MM.1S (cell line): ENCODE results near the gene SLC40A1.

ENCODE experiments used
- DNase-seq: peaks from one replicate; pipeline ENCODE4 v3.0.0-alpha.2; 2015
- H2AFZ ChIP-seq: fragments of 300-600 bp; sonication (generic); 2 replicates; pipeline ENCODE4 v1.6.0; 2016; ENCODE audit warnings: antibody characterized with exemption, low read length
- H3F3A ChIP-seq: fragments of 300-600 bp; sonication (generic); 2 replicates; pipeline ENCODE4 v1.6.1; 2016; ENCODE audit warnings: mild to moderate bottlenecking, antibody characterized with exemption, low read length, moderate library complexity, mixed read lengths; ENCODE audit not compliant: insufficient read depth
- H3K27ac ChIP-seq: fragments of 300-600 bp; sonication (generic); 2 replicates; pipeline ENCODE4 v1.5.1; 2016; ENCODE audit warnings: mild to moderate bottlenecking, low read length
- H3K27me3 ChIP-seq: fragments of 300-600 bp; sonication (generic); replicated peaks from 2 replicates; pipeline ENCODE4 v1.6.0; 2016; ENCODE audit warnings: low read length; ENCODE audit not compliant: insufficient read depth
- H3K36me3 ChIP-seq: fragments of 300-600 bp; sonication (generic); replicated peaks from 2 replicates; pipeline ENCODE4 v1.6.1; 2016; ENCODE audit warnings: mild to moderate bottlenecking, low read length, mixed read lengths; ENCODE audit not compliant: insufficient read depth
- H3K4me1 ChIP-seq: fragments of 300-600 bp; sonication (generic); 2 replicates; pipeline ENCODE4 v1.6.1; 2016; ENCODE audit warnings: low read length, mixed read lengths
- H3K4me2 ChIP-seq: fragments of 300-600 bp; sonication (generic); 2 replicates; pipeline ENCODE4 v1.6.0; 2016; ENCODE audit warnings: low read depth, low read length
- H3K4me3 ChIP-seq: fragments of 300-600 bp; sonication (generic); 2 replicates; pipeline ENCODE4 v1.5.1; 2016; ENCODE audit warnings: low read length, mixed read lengths
- H3K79me2 ChIP-seq: fragments of 300-600 bp; sonication (generic); 2 replicates; pipeline ENCODE4 v1.6.1; 2016; ENCODE audit warnings: mixed run types, low read length, mixed read lengths
- H3K9ac ChIP-seq: fragments of 300-600 bp; sonication (generic); 2 replicates; pipeline ENCODE4 v1.6.1; 2016; ENCODE audit warnings: low read length, mixed read lengths
- H3K9me2 ChIP-seq: fragments of 300-600 bp; sonication (generic); replicated peaks from 2 replicates; pipeline ENCODE4 v1.6.1; 2016; ENCODE audit warnings: mild to moderate bottlenecking, low read length, mixed read lengths; ENCODE audit not compliant: insufficient read depth
- H3K9me3 ChIP-seq: fragments of 300-600 bp; sonication (generic); replicated peaks from 2 replicates; pipeline ENCODE4 v1.6.1; 2016; ENCODE audit warnings: mild to moderate bottlenecking, low read length, mixed read lengths; ENCODE audit not compliant: insufficient read depth
- H4K20me1 ChIP-seq: fragments of 300-600 bp; sonication (generic); 2 replicates; pipeline ENCODE4 v1.6.1; 2016; ENCODE audit warnings: mild to moderate bottlenecking, low read length, moderate library complexity, mixed read lengths; ENCODE audit not compliant: insufficient read depth
- EZH2 ChIP-seq: fragments of 300-600 bp; sonication (generic); optimal IDR thresholded peaks from 2 replicates; pipeline ENCODE3; 2017; ENCODE audit warnings: low read depth, mild to moderate bottlenecking, antibody characterized with exemption, low read length, mixed read lengths
- EZH2phosphoT487 ChIP-seq: fragments of 300-600 bp; sonication (generic); IDR thresholded peaks from 2 replicates; pipeline ENCODE4 v1.6.1; 2018; ENCODE audit warnings: antibody characterized with exemption, low read length
- TF ChIP-seq, protein P1 (sequence below): fragments of 300-600 bp; sonication (generic); IDR thresholded peaks from 2 replicates; pipeline ENCODE4 v1.5.1; 2016; ENCODE audit warnings: antibody characterized with exemption, low read length, mixed read lengths

The SLC40A1 gene

GRCh38 chr2:189601043-189601442 is 20.5 kb upstream of the SLC40A1 start:
- no peak overlapping the region for H3K4me3 ChIP-seq
- TF ChIP-seq, protein P1, sequence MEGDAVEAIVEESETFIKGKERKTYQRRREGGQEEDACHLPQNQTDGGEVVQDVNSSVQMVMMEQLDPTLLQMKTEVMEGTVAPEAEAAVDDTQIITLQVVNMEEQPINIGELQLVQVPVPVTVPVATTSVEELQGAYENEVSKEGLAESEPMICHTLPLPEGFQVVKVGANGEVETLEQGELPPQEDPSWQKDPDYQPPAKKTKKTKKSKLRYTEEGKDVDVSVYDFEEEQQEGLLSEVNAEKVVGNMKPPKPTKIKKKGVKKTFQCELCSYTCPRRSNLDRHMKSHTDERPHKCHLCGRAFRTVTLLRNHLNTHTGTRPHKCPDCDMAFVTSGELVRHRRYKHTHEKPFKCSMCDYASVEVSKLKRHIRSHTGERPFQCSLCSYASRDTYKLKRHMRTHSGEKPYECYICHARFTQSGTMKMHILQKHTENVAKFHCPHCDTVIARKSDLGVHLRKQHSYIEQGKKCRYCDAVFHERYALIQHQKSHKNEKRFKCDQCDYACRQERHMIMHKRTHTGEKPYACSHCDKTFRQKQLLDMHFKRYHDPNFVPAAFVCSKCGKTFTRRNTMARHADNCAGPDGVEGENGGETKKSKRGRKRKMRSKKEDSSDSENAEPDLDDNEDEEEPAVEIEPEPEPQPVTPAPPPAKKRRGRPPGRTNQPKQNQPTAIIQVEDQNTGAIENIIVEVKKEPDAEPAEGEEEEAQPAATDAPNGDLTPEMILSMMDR = no peak
- no peak for TF ChIP-seq EZH2phosphoT487
- TF ChIP-seq EZH2 = no peak
- no peaks in the 10 kb centered on the region for H3K9me3 ChIP-seq
- H3K36me3 ChIP-seq = no peaks in the 10 kb centered on the region
- H3K9ac ChIP-seq = no peak overlapping the region
- no peak overlapping the region for H3K27ac ChIP-seq
- no peaks in the 10 kb centered on the region for H3K4me1 ChIP-seq
- H4K20me1 ChIP-seq = no peaks in the 10 kb centered on the region
- H2AFZ ChIP-seq = no peak overlapping the region
- DNase-seq = no peak
- no peaks in the 10 kb centered on the region for H3K9me2 ChIP-seq
- no peaks in the 10 kb centered on the region for H3K27me3 ChIP-seq
- H3K79me2 ChIP-seq = no peaks in the 10 kb centered on the region
- no peaks in the 10 kb centered on the region for H3F3A ChIP-seq
- no peak overlapping the region for H3K4me2 ChIP-seq

DNA sequence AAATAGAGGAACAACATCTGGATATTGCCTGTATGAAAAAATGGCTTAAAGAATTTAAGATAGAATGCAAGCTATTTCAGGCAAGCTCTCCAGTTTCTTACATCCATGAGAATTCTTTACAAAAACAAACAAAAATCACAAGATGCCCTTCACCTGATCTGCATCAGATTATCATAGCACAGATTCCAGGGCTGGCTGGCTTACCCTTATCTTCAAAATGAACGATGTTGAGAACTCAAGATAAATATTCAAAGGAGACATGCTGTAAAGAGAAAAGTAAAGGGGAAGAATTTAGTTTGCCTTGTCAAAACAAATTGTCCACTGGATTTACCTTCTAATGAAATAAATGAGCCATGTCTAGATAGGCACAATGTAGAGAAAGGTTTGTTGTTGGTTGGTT is 18.7 kb upstream of the SLC40A1 start:
- Histone ChIP-seq H3K27ac (no peak overlapping the region), H4K20me1 (no peaks in the 10 kb centered on the region), H3K4me2 (no peak overlapping the region), H3K79me2 (no peaks in the 10 kb centered on the region), H3F3A (no peaks in the 10 kb centered on the region; the same call in 1 of the 2 replicates), H3K4me3 (no peak overlapping the region), H2AFZ (no peak overlapping the region), H3K27me3 (no peaks in the 10 kb centered on the region), H3K9ac (no peak overlapping the region), H3K9me3 (no peaks in the 10 kb centered on the region), H3K4me1 (no peaks in the 10 kb centered on the region), H3K36me3 (no peaks in the 10 kb centered on the region), H3K9me2 (no peaks in the 10 kb centered on the region)
- no peak for DNase-seq
- TF ChIP-seq EZH2phosphoT487 (no peak), EZH2 (no peak)
- TF ChIP-seq, protein P1 = no peak

DNA sequence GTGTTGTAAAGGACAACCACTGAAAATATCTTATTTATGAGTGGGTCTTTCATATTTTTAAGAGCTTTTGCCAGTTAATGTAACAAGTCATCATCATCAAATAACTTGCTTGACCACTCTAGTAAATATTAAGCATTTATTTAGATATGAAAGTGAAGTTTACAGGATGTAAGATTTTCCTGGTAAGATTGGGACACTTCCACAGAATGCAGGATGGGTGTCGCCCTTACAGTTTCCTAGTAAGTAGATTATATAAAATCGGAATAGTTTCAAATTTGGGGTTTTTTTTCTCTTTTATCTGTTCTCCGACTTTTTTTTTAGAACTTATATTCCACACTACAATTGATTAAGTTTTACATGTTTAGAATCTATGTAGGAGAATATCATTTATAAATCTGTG is 14.8 kb upstream of the SLC40A1 start:
- DNase-seq = no peak
- no peak overlapping the region for H2AFZ ChIP-seq
- no peak for TF ChIP-seq EZH2
- TF ChIP-seq, protein P1 = no peak
- TF ChIP-seq EZH2phosphoT487 = no peak

More for the DNA sequence above, 14.8 kb upstream of the SLC40A1 start:
- no peaks in the 10 kb centered on the region for H3K9me2 ChIP-seq
- no peaks in the 10 kb centered on the region; the same call in 1 of the 2 replicates for H3F3A ChIP-seq
- no peaks in the 10 kb centered on the region for H3K36me3 ChIP-seq
- H3K79me2 ChIP-seq = no peaks in the 10 kb centered on the region
- H3K9me3 ChIP-seq = no peaks in the 10 kb centered on the region
- H3K4me1 ChIP-seq = peaks cover 12% of the 10 kb centered on the region
- no peak overlapping the region for H3K4me3 ChIP-seq
- no peaks in the 10 kb centered on the region for H3K27me3 ChIP-seq
- no peaks in the 10 kb centered on the region for H4K20me1 ChIP-seq
- no peak overlapping the region for H3K4me2 ChIP-seq
- H3K9ac ChIP-seq = no peak overlapping the region
- no peak overlapping the region for H3K27ac ChIP-seq
